GM18502 (cell line): ENCODE data around the gene TBC1D9.
"Not testable (repeated sequence)": the region's sequence is repeated elsewhere in the genome, so short reads cannot be mapped to it uniquely, and the experiment has no call there.

ENCODE experiments used
- ATAC-seq: cut with Tn5 transposase; IDR thresholded peaks from one replicate; pipeline ENCODE4 v1.9.1; 2021; ENCODE audit warnings: mild to moderate bottlenecking; ENCODE audit not compliant: unreplicated experiment, poor library complexity

Gene TBC1D9

GRCh38 chr4:140754918-140755773 is 1.0 kb downstream of the TBC1D9 start:
- ATAC-seq, result no peak

DNA sequence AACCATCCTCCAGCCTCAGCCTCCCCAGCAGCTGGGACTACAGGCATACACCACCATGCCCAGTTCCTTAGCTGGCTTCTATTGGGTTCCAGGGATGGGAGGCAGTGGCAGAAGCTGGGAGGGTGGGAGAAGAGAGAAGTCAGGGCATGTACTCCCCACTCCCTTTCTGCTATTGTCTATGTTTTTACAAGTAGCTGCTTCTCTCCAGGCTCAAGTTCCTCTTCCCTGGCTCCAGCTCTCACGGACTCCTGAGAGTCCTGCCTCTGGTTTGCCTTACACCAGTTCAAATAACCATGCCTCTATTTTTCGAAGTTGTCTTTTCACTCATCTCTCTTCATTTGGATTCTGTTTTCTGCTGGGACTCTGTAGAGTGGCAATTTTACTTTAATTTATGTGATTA is 2.9 kb downstream of the TBC1D9 start:
- no peak for ATAC-seq

DNA sequence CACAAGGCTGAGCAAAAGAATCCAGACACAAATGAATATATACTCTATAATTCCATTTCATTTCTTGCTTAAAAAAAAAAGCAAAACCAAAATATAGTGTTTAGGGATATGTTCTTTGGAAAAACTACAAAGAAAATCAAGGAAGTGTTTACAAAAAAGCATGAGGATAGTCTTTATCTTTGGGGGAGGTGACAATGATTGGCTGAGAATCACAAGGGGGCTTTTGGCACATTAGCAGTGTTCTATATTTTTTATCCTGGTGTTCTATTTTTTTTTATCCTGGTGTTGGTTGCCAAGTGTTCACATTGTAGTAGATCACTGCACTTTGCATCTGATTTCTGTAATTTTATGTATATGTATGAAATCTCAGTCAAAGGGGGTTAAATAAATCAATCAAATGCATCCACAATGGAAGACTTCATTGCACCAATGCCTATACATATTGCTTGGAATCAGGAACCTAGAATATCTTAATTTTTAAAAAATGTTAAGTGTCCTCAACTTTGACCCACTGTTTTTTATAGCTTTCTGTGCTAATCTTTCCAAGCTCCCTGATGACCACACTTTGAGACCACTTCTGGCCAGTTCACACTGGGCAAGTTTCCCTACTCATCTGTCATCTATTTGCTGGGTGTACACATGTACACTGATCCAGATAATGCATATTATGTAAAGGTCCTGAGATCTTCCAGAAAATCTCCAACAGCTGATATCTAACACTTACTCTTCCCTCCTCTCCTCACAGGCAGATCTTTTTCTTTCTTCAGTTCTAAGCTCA is 3.7 kb downstream of the TBC1D9 start:
- ATAC-seq, result no peak

DNA sequence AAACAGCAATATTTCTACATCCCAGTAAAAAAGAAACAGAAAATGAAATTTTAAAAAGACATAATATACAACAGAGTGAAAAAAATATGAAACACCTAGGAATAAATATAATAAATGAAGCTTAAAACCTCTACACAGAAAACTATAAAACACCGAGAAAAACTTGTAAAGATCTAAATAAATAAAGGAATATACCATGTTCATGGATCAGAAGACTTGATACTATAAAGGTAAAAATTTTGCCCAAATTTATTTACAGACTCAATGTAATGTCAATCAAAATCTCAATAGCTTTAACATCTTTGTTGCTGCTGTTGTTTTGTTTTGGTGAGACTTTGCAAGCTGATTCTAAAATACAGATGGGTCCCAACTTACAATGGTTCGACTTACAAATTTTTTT is 5.7 kb downstream of the TBC1D9 start:
- no peak for ATAC-seq

GRCh38 chr4:140748171-140748570 is 8.0 kb downstream of the TBC1D9 start:
- ATAC-seq, result no peak

DNA sequence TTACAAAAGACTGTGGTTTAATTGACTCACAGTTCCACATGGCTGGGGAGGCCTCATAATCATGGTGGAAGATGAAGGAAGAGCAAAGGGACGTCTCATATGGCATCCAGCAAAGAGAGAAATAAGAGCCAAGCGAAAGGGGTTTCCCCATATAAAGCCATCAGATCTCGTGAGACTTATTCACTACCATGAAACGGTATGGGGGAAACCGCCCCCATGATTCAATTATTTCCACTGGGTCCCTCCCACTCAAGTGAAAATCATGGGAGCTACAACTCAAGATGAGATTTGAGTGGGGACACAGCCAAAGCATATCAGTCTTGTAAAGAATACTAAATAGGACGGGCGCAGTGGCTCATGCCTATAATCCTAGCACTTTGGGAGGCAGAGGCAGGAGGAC is 9.6 kb downstream of the TBC1D9 start:
- not testable (repeated sequence) for ATAC-seq

GRCh38 chr4:140744421-140744820 is 11.8 kb downstream of the TBC1D9 start:
- ATAC-seq, result no peak

DNA sequence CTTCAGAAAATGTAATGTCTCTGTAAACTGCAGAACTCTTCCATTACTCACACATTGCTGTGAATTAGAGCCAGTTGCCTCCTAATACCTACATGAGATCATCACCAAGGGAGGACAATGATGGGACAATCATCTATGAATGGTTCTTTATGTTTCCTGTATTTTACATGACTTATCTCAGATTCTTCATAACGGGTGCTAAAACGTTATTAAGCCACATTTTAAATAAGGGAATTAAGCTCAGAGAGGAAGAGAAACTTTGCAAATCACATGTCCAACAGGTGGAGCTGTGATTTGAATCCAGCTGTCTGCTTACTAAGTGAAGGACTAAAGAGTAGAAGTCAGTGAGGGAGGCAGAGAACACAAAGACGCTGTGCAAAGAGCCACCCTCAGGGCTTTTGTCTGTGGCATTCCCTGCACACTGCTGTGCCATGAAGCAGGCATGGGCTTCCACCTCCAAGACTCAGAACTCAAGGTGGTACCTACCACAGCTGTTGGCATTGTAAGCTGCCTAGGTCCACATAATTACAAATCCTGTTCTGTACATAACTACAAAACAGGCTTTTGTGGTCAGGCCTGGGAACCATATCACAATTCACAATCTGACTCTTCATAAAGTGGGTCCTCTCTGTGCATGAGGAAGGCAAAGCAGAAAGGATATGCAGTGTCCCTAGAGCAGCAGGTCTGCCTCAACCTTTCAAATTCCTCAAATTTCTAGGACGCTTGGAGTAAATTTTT is 12.8 kb downstream of the TBC1D9 start:
- ATAC-seq, result peak; percentile 82

DNA sequence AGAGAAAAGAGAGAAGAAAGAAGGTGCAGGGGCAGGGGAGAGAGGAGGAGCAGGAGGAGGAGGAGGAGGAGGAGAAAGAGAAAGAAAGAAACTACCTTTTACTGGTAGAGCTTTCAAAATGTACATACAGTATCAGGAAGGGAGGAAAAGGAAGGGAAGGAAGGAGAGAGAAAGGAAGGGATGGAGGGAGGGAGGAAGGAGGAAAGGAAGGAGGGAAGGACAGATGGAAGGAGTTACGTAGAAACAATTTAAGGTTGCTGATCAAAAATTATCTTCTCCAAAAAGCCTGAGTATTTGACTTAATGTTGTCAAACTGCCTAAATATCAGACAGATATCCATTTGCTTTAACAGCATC is 13.4 kb downstream of the TBC1D9 start:
- peak; percentile 29 for ATAC-seq

- ATAC-seq, result no peak
Observed at GRCh38 chr4:140740906-140741670, 15.1 kb downstream of the TBC1D9 start.

GRCh38 chr4:140740422-140740821 is 15.8 kb downstream of the TBC1D9 start:
- ATAC-seq, result no peak

DNA sequence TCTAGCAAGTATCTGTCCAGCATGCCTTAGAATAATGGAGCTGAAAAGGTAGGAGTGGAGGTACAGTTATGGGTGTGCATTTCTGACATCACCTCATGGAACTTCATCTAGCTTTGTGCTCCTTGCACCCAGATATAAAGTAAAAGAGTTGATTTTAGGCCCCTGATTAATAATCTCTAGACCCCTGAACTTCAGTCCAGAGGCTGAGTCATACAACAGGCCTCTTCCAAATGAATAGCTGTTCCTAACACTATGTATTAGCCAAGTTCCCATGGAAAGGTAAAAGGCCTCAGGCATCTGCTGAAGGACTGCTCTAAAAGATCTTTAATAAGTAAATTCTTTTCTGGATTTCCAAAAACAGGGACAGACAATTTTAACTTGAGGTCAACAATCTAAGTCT is 16.2 kb downstream of the TBC1D9 start:
- ATAC-seq, result no peak

- no peak for ATAC-seq
Observed at GRCh38 chr4:140738139-140738538, 18.0 kb downstream of the TBC1D9 start.

- no peak for ATAC-seq
Observed at GRCh38 chr4:140736669-140737343, 19.4 kb downstream of the TBC1D9 start.

DNA sequence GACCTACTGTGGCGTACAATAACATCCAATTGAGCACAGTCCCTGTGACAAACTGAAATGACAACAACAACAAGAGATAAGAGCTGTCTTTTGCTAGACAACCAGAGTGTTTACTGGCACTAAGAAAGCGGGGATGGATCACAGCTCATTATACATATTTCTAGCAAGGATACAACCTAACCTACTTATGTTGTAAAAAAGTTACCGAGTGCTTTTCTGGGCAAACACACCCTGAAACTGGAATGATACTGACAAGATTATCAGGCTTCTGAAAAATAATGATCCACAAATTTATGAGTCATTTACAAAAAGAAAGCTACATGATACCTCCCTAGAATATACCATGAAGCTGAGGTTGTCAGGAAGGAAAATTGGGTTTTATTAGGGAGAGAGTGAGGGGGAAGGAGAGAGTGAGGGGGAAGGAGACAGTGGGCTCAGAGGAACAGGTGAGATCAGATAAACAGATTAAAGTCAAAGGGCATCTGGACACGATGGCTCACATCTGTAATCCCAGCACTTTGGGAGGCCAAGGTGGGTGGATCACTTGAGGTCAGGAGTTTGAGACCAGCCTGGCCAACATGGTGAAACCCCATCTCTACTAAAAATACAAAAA is 20.3 kb downstream of the TBC1D9 start:
- ATAC-seq, result no peak

GRCh38 chr4:140735317-140735716 is 20.9 kb downstream of the TBC1D9 start:
- no peak for ATAC-seq

DNA sequence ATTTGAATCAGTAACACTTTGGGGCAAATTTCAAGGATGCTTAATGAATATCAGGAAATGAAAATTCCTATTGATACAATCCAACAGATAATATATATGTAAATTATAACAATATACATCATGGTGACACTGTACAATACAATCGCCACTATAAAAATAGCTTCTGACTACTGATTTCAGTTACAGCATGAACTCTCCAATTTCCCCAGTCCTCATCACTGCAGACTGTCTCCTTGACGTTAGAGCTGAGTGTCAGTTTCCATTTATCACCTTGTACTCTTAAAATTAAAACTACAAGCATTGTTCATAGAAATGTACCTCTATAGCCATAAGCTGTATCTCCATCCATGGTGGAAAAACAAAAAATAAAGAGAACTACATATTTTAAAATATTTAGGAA is 23.4 kb downstream of the TBC1D9 start:
- ATAC-seq, result no peak

- no peak for ATAC-seq
Observed at GRCh38 chr4:140729344-140730049, 26.7 kb downstream of the TBC1D9 start.
